SK-N-SH treated with all-trans-retinoic acid at 6 μM for 48 hours (cell line): ENCODE measurements around the gene EEF1AKMT4.

Source experiments
- BACH2 ChIP-seq: fragments of 250-450 bp; sonication (Bioruptor Pico); IDR thresholded peaks from 2 replicates; pipeline ENCODE4 v1.9.0; 2021; ENCODE audit warnings: mild to moderate bottlenecking, borderline replicate concordance
- CSDC2 ChIP-seq: fragments of 250-450 bp; sonication (Bioruptor Pico); IDR thresholded peaks from 2 replicates; pipeline ENCODE4 v1.5.0; 2020; ENCODE audit warnings: mild to moderate bottlenecking, moderate library complexity
- ESRRG ChIP-seq: fragments of 250-450 bp; sonication (Bioruptor Pico); IDR thresholded peaks from 2 replicates; pipeline ENCODE4 v1.6.1; 2021; ENCODE audit warnings: mild to moderate bottlenecking
- GLIS3 ChIP-seq: fragments of 250-450 bp; sonication (Bioruptor Pico); IDR thresholded peaks from 2 replicates; pipeline ENCODE4 v1.5.0; 2020; ENCODE audit warnings: mild to moderate bottlenecking, moderate library complexity
- RARB ChIP-seq: fragments of 250-450 bp; sonication (Bioruptor Pico); IDR thresholded peaks from 2 replicates; pipeline ENCODE4 v1.8.0; 2021; ENCODE audit warnings: mild to moderate bottlenecking, moderate library complexity
- SNAI2 ChIP-seq: fragments of 250-450 bp; sonication (Bioruptor Pico); IDR thresholded peaks from 2 replicates; pipeline ENCODE4 v1.5.0; 2020; ENCODE audit warnings: mild to moderate bottlenecking, moderate library complexity
- TSHZ2 ChIP-seq: fragments of 250-450 bp; sonication (Bioruptor Pico); IDR thresholded peaks from 2 replicates; pipeline ENCODE4 v1.5.0; 2020; ENCODE audit warnings: mild to moderate bottlenecking, moderate library complexity

- TF ChIP-seq BACH2 (CRISPR knock-in tag) (no peak), TSHZ2 (CRISPR knock-in tag) (no peak), SNAI2 (CRISPR knock-in tag) (no peak), RARB (CRISPR knock-in tag) (no peak), GLIS3 (no peak), CSDC2 (CRISPR knock-in tag) (no peak), ESRRG (CRISPR knock-in tag) (no peak)
Observed at GRCh38 chr3:184250167-184250828, 826 bp downstream of the EEF1AKMT4 start.
